Stimulated activated CD4-positive, alpha-beta T cell treated with anti-CD3 and anti-CD28 coated beads, Interleukin-15, amount 100 ng/mL, for 24 hours (primary cell): ENCODE measurements around the gene CCL26.
"Not testable (repeated sequence)": the region's sequence is repeated elsewhere in the genome, so short reads cannot be mapped to it uniquely, and the experiment has no call there.

ENCODE experiments used
- DNase-seq: peaks from one replicate; pipeline ENCODE4 v3.0.0-alpha.2; 2020

Gene CCL26, protein sequence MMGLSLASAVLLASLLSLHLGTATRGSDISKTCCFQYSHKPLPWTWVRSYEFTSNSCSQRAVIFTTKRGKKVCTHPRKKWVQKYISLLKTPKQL

DNA sequence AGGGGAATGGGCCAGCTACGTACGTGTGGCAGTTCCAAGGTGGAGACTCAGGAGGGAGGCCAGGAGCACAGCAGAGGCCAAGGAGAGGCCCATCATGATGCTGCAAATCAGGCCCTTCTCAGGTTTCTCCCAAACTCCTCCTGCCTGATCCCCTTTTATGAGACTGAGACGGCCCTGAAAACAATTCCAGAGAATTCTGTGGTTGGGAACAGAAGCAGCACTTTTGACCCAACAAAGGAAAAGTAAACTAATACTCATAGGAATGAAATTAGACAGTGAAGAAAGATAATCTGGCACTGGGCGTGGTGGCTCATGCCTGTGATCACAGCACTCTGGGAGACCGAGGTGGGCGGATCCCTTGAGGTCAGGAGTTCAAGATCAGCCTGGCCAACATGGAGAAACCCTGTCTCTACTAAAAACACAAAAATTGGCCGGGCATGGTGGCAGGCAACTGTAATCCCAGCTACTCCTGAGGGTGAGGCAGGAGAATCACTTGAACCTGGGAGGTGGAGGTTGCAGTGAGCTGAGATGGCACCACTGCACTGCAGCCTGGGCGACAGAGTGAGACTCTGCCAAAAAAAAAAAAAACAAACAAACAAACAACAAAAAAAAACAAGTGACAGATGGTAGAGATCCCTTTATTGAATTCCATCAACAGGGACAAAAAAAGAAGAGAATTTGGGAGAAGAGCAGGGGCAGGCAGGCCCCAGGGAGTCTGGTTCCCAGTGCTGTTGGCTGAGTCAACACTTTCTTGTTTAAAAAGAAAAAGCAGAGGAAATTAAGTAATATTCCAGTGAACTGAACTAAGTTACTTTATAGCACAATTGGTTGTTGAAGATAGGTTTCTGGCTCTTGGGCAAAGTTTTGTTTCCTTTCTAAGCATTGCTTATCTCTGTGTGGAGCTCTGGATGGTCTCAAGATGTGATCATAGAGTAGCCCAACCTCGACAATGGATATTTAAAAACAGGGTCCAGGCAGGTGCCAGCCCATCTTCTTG is at the start of gene CCL26:
CCL26 (minus strand) TSS at position 131 of the 997 bp plus-strand sequence; CDS start at position 96, 35 bp downstream.
- DNase-seq, result peak; percentile 20

DNA sequence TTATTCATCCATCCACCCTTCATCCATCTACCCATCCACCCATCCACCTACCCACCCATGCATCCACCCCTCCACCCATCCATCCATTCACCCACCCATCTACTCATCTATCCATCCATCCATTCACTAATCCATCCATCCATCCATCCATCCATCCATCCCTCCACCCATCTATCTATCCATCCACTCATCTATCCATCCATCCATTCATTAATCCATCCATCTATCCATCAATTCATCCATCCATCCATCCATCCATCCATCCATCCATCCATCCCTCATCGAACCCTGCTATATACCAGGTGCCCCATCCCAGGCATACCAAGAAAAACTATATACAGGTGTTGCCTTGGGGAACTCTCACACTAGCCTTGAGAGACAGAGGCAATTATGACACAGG is 48.7 kb upstream of the CCL26 start:
- DNase-seq, result no peak

DNA sequence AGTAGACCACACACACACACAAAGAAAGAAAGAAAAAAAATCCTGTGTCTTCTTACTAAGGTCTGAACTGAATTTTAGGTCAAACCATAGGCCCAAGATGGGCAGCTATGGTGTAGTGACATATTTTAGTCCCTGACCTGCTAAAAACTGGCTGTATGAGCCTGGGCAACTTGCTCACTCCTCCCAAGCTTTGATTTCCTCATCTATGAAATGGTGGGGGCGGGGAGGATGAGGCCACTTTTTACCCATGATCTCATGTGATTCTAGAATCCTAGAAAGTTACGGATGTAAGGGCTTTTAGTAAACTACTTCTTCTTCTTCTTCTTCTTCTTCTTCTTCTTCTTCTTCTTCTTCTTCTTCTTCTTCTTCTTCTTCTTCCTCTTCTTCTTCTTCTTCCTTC is 47.7 kb upstream of the CCL26 start:
- no peak for DNase-seq

DNA sequence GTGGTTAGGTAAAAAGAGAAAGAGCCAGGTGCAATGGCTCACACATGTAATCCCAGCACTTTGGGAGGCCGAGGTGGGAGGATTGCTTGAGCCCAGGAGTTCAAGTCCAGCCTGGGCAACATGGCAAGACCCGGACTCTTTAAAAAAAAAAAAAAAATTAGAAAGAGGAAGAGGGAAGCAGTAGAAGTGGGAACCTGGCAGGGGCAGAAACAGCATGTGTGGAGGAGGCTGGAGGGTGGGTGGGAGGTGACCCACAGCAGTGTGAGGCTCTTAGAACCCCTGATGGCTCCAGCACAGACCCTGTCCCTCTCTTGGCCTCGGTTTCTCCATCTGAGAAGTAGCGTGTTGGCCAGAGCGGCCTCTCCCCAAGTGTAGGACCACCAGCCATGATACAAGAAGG is 46.5 kb upstream of the CCL26 start:
- no peak for DNase-seq

DNA sequence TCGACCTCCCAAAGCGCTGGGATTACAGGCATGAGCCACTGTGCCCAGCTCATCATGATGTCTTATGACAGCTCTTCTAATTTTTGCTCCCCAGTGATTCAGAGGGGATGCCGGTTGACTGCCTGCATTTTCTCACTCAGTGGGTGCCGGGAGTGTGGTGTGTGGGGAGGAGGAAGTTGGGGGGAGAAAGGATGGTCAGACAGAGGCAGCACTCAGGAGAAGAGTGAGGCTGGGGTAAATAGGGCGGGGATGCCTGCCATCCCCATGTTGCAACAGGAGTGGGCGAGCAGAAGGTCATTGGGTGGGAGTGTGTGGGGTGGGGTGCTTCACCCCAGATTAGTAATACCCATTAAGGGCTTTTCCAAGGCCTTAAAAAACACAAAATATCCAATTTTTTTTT is 45.1 kb upstream of the CCL26 start:
- no peak for DNase-seq

DNA sequence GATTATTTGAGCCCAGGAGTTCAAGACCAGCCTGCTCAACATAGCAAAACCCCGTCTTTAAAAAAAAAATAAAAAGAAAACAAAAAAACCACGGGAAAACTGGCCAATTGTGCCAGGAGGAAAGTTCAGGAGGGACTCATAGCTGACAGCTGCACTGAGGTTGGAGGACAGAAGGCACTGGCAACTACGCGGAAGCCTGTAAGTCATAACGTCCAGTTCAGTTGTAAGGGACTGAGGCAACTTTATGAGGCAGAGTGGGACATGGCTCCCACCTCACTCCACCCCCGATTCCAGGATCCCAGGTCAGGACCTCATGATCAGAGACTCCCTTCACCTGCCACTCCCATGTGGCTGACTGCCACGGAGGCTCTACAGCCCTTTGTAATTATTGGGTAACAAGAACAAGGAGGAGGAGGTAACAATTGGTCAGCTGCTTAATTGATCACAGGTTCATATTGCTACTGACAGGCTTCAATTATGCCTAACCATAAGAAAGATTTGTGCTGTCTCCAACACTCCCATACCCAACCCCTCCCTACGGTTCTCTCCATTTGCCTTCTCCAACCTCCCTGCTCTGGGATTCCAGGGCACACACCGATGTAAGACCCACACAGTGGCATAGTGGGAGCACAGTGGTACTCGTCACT is 43.5 kb upstream of the CCL26 start:
- no peak for DNase-seq

DNA sequence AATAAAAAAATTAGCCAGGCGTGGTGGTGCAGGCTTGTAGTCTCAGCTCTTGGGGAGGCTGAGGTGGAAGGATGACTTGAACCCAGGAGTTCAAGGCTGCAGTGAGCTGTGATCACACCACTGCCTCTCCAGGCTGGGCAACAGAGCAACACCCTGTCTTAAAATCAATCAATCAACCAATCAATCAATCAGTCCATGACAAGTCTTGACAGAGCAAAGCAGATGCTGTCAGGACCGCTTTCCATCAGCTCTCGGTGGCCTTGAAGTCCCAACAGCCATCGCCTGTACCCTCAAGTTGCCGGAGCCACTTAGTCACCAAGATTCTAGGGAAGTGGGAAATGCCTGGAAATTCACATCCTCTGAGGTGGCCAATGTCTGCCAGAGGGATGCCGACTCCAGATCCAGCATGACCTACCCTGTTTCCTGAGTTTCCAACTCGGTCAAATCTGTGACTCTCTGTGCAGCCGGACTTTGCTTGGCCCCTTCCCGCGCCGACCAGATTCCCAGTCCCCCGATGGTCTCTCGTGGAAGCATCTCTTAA is 42.5 kb upstream of the CCL26 start:
- DNase-seq, result no peak

DNA sequence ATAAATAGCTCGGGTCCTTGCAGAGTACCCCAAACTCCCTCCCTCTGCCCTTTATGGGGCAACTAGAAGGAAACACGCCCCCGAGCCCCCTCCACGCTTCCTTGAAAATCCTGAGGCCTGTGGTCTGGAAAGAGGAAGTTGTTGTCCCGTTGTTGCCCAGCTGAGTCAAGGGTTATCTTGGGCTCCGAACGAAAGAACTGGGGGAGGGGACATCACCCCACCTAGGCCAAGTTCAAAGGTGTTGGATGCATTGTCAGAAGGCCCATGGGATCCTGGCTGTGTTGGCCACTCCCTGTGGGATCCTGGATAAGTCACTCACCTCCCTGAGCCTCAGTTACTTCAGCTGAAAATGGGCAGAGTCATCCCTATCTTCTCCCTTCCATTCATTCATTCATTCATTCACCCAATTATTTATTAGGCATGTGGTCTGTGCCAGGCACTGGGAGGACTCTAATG is 41.8 kb upstream of the CCL26 start, which contains the start of gene CCL24:
CCL24 (minus strand) TSS at position 26 of the 456 bp plus-strand sequence. CDS start 91 bp downstream, outside the sequence.
- no peak for DNase-seq

DNA sequence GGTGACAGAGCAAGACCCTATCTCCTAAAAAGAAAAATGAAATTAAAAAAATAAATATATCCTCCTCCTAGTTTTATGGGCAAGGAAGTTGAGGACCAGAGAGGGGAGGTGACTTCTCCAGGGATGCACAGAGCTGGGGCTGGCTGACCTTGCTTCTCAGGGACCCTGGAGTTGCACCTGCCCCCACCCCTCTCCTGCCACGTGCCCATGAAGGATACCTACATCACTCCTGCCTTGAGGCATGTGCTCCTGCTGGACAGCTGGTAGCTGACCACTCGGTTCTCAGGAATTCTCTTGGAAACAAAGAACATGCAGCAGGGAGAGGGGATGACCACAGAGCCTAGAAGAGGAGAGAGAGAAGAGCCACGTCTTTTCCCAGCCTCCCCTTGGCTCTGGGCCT is 41.1 kb upstream of the CCL26 start:
- DNase-seq, result no peak

DNA sequence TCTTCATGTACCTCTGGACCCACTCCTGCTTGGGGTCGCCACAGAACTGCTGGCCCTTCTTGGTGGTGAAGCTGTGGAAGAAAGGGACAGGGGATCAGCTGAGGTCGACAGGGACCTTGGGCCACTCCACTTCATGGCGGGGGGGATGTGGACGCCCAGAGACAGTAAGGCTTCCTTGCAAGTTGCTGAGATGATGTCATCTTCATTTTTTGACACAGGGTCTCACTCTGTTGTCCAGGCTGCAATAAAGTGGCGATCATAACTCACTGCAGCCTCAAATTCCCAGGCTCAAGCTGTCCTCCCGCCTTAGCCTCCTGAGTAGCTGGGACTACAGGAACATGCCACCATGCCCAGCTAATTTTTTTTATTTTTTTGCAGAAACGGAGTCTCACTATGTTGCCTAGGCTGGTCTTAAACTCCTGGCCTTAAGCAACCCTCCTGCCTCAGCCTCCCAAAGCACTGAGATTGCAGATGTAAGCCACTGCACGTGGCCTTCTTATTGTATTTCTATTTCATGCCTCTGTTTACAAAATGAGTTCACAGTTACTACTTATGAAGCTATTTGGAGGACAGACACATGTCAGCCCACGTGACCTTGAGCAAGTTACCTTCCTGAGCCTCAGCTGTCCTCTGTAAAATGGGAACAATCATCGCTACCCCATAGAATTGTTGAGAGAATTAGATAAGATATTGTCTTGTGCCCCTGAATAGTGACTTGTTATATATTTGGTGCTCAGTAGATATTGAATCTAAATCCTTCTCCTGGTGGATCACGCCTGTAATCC is 40.1 kb upstream of the CCL26 start:
- no peak for DNase-seq

DNA sequence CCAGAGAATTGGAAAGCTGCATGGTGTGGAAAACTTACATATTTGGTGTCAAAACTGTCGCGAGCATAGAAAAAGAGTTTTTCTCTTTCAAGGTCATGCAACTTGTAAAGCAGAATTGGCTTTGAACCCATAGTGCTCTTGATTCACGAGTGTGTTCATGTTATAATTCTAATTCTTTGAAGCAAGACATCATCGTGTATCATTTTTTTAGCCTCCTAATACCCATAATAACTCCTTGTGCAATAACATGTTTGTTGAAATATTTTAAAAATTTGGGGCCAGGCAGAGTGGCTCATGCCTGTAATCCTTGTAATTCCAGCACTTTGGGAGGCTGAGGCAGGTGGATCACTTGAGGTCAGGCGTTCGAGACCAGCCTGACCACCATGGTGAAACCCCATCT is 37.4 kb upstream of the CCL26 start:
- no peak for DNase-seq

DNA sequence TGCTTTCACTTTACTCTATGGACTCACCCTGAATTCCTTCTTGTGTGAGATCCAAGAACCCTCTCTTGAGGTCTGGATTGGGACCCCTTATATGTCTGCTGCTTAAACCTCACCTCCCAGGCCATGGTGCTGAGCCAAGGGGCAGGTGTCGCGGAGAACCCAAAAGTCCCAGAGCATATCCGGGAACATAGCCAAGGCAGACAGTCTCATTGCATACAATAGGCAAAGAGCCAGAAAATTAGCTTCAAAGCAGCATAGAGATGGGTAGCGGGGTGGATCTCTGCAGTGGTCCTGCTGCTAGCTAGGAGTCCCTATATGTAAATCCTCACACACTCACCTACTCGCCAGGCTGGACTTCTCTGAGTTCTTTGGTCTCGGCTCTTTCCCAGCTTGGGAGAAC is 36.1 kb upstream of the CCL26 start:
- no peak for DNase-seq

DNA sequence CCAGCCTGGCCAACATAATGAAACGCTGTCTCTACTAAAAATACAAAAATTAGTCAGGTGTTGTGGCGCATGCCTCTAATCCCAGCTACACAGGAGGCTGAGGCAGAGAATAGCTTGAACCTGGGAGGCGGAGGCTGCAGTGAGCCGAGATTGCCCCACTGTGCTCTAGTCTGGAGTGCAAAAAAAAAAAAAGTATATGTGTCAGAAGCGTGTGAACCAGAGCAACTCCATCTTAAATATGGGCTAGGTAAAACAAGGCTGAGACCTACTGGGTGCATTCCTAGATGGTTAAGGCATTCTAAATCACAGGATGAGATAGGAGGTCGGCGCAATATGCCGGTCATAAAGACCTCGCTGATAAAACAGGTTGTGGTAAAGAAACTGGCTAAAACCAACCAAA is 35.4 kb upstream of the CCL26 start:
- no peak for DNase-seq

DNA sequence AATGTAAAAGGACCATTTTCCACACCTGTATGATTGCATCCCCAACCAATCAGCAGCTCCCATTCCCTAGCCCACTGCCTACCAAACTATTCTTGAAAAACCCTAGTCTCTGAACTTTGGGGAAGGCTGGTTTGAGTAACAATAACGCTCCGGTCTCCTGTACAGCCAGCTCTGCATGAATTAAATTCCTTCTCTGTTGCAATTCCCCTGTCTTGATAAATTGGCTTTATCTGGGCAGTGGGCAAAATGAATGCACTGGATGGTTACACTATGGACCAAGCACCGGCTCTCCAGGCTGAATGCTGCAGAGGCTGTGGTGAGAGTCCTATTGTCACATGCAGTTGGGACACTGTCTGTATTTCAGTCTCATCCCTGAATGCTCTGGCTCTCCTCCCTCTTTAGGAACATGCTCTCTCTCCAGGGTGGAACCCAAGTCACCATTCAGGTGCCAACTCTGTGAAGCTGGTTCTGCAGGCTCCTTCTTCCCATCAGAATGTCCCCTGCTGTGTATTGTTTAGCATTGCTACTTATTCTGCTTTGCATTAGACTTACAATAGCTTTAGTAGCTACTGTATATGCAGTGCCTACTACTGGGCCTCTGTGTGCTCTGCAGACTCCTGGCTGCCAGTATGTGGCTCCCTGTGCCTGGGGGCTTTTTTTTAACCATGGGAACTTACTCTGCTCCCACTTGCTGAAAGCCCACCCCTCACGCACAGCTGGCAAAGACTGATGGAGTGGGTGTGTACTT is 34.7 kb upstream of the CCL26 start:
- DNase-seq, result no peak

DNA sequence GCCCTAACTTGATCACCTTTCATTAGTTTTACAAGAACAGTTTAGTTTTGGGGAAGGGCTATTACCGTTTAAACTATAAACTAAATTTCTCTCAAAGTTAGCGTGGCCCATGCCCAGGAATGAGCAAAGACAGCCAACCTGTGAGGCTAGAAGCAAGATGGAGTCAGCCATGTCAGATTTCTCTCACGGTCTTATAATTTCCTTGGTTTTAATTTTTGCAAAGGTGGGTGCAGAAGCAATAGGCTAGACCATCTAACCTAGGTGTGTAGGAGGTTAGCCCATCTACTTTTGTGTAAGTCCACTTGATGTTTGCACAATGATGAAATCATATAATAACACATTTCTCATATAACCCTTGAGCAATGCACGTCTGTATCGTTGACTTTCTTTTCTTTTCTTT is 32.7 kb upstream of the CCL26 start:
- no peak for DNase-seq

DNA sequence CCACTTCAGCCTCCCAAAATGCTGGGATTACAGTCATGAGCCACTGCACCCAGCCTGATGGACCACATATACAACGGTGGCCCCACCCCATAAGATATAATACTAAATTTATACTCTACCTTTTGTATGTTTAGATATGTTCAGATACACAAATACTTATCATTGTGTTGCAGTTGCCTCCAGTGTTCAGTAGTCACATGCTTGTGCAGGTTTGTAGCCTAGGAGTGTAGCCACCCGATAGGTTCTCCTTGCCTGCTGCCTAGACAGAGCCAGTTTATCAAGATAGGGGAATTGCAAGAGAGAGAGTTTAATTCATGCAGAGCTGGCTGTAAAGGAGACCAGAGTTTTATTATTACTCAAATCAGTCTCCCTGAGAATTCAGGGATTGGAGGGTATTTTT is 32.0 kb upstream of the CCL26 start:
- no peak for DNase-seq

DNA sequence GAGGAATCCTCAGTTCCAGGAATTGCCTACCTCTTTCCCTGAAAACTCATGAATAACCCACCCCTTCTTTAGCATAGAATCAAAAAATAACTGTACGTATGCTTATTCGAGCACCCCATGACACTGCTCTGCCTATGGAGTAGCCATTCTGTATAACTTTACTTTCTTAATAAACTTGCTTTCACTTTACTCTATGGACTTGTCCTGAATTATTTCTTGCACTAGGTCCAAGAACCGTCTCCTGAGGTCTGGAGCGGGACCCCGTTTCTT is 30.5 kb upstream of the CCL26 start:
- DNase-seq, result no peak

DNA sequence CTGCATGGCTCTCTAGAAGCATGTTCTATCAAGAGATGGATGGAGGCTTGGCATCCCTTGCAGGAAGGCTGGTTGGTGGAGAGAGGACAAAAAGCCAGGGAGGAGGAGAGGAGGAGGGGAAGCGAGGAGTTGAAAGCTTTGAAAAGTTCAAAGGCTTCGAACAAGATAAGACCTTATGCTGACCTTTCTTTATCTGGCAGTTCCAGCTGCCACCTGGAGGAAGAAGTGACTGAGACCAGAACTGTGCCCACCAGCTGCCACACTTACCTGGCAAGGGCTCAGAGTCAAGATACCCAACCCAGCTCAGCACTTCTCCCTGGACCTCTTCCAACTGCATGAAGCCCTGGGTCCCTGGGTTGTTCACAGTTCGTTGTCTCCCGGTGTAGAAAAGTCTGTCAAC is 26.8 kb upstream of the CCL26 start:
- DNase-seq, result no peak

DNA sequence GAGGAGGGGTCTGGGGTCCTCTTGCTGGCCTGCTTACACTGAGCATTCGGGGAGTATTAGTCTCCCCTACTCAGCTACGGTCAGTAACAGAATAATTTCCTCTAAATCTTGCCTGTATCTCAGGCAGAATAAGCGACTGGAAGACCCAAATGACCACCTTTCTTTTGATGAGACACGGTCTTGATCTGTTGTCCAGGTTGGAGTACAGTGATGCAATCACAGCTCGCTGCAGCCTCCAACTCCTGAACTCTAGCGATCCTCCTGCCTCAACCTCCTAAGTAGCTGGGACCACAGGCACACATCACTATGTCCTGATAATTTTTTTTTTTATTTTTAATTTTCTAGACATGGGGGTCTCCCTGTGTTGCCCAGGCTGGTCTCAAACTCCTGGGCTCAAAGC is 24.4 kb upstream of the CCL26 start:
- DNase-seq, result no peak

DNA sequence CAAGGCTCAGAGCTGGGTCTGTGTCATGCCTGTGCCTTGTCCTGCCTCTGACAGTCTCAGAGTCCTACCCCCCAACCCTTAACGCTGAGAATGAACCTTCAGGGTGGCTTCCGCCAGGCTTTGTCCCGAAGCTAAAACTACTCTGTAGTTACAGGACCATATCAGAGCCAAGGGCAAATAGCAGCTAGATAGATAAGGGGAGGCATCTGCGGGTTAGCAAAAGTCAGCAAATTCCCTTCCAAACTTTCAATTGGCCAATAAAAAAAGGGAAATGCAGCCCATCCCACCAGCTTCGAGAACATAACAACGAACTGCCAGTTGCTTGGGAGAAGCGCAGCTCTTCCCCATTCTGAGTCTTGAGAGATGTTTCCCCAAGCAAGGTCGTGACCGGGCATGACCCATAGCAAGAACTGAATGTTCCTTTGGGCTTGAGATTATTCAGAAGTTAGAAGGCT is 23.8 kb upstream of the CCL26 start:
- no peak for DNase-seq

DNA sequence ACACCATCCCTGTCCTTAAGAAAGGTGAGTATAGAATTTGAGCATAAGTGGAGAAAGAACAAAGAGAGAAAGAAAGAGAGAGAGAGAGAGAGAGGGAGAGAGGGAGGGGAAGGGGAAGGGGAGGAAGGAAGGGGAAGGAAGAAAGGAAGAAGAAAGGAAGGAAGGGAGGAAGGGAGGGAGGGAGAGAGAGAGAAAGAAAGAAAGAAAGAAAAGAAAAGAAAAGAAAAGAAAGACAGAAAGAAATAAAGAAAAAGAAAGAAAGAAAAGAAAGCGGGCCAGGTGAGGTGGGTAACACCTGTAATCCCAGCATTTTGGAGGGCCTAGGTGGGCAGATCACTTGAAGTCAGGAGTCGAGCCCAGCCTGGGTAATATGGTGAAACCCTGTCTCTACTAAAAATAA is 21.7 kb upstream of the CCL26 start:
- no peak for DNase-seq

DNA sequence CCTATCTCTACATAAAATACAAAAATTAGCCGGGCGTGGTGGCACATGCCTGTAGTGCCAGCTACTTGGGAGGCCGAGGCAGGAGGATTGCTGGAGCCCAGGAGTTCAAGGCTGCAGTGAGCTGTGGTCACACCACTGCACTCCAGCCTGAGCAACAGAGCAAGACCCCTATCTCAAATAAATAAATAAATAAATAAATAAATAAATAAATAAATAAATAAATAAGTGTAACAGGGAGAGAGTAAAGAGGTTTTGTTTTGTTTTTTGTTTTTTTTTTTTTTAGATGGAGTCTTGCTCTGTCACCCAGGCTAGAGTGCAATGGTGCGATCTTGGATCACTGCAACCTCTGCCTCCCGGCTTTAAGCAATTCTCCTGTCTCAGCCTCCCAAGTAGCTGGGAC is 20.6 kb upstream of the CCL26 start:
- not testable (repeated sequence) for DNase-seq
